Naive thymus-derived CD8-positive, alpha-beta T cell (primary cell): Measurements from ENCODE around the gene BMPER. TPM values are rescaled to one million over a fixed set of nuclear protein-coding genes. Genes with fewer than 3 reads are reported as not detected.

Experiments used
- ATAC-seq, 2 donors: fragments of 150-1000 bp; cut with Tn5 transposase in 1 of 2; sonication (Bioruptor Pico), chemical (Tn5 transposase) in 1 of 2; 1 replicate in 1 of 2; 2 replicates in 1 of 2; pipeline ENCODE4 v1.10.0; 2021; ENCODE audit warnings: mild to moderate bottlenecking in 2 of 2, moderate library complexity in 2 of 2
- POLR2A ChIA-PET: fragments of 350-600 bp; sonication (Branson Sonifier 250); formaldehyde crosslinking; loops from one replicate; lab custom pipeline; 2021; ENCODE audit warnings: antibody characterized with exemption; lab: Charles Lee
- DNase-seq, 10 donors: peaks; one replicate each; pipeline versions ENCODE4 v3.0.0 to v3.0.0-alpha.2; 2020 to 2022
- H3K27ac Mint-ChIP-seq, 10 donors: one replicate each; pipeline ENCODE4 v1.8.0; 2020 to 2022; ENCODE audit warnings: mild to moderate bottlenecking in 10 of 10, mixed read lengths in 10 of 10, moderate library complexity in 4 of 10, inconsistent platforms in 1 of 10
- H3K27me3 Mint-ChIP-seq, 5 donors: one replicate each; pipeline ENCODE4 v1.8.0; 2021 to 2022; ENCODE audit warnings: mixed read lengths in 5 of 5
- H3K36me3 Mint-ChIP-seq, 3 donors: one replicate each; pipeline ENCODE4 v1.8.0; 2020 to 2022; ENCODE audit warnings: mixed read lengths in 3 of 3, mild to moderate bottlenecking in 2 of 3, inconsistent platforms in 1 of 3
- H3K4me1 Mint-ChIP-seq, 4 donors: one replicate each; pipeline ENCODE4 v1.8.0; 2021 to 2022; ENCODE audit warnings: mixed read lengths in 4 of 4
- H3K4me3 Mint-ChIP-seq, 10 donors: one replicate each; pipeline ENCODE4 v1.8.0; 2020 to 2022; ENCODE audit warnings: mild to moderate bottlenecking in 10 of 10, mixed read lengths in 10 of 10, moderate library complexity in 6 of 10, inconsistent platforms in 1 of 10
- H3K9me3 Mint-ChIP-seq, 9 donors: one replicate each; pipeline ENCODE4 v1.8.0; 2020 to 2022; ENCODE audit warnings: mixed read lengths in 9 of 9, mild to moderate bottlenecking in 3 of 9, inconsistent platforms in 1 of 9, moderate library complexity in 1 of 9
- polyA plus RNA-seq, 3 donors: library from polyadenylated mRNA; unstranded; fragments of 300-500 nt; fragmentation: Illumina TruSeq; gene quantifications; one replicate each; pipeline ENCODE4 v1.2.3, GENCODE V29; 2021
- total RNA-seq, 8 experiments: library from RNA in 2 of 8; stranded (reverse) in 2 of 8; gene quantifications; one replicate each; pipeline ENCODE4 v1.2.3 and lab custom pipeline; 2021 to 2026

Gene BMPER
- total and polyA plus RNA-seq, 5 experiments from 2014 or later = not detected

DNA sequence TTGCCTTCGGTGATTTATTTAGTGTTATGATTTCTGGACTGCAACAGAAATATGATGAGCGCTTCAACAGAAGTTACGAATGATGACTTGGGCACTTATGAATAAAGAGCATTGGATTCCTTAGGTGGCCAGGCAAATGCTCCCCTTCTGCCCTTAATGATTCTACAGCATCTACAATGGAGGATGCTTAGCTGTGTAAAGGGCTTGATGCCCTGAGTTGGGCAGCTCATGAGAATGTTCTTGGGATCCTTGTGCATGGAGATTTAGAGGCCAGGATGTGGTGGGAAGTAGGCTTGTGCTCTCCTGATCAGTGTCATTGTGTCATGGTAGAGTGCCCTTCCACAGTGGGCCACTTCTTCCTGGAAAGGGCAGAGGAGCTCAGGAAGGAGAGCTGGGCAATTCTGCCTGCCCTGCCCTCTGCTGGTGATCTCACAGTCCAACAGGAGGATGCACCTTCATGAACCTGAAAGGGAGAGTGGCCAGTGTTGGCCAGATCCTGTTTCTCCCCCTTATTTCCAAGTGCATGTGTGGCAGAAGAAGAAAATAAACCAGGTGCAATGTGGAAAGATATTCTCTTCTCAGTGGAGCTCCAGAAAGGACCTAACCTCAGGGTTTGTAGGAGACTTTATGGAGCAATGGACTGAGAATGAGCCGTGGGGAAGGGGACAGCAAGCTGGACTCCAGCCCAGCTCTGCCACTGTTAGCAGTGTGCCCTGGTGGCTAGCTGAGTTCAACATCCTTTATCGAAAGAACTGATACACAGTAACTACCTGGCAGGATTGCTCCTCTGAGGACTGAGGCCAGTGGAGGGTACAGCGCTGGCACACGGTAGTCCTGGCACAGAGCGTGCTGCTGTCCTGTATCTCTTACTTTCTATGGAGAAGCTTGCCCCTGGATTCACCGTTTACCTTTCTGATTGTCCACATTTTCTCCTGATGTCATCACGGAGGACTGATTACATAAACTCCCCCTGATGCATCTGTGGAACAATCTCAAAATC is 182.9 kb downstream of the BMPER start:
- DNase-seq (no peak), ATAC-seq (no peak)
- peaks cover 0 to 1% (median 0%) of the 10 kb centered on the region in 5 donors for H3K27me3 Mint-ChIP-seq
- POLR2A ChIA-PET = no interaction called here
- H3K36me3 Mint-ChIP-seq = no peaks in the 10 kb centered on the region
- peaks cover 0 to 3% (median 0%) of the 10 kb centered on the region in 9 donors for H3K9me3 Mint-ChIP-seq
- no peak overlapping the region for H3K4me3 Mint-ChIP-seq
- no peak overlapping the region for H3K27ac Mint-ChIP-seq
- H3K4me1 Mint-ChIP-seq = no peaks in the 10 kb centered on the region

DNA sequence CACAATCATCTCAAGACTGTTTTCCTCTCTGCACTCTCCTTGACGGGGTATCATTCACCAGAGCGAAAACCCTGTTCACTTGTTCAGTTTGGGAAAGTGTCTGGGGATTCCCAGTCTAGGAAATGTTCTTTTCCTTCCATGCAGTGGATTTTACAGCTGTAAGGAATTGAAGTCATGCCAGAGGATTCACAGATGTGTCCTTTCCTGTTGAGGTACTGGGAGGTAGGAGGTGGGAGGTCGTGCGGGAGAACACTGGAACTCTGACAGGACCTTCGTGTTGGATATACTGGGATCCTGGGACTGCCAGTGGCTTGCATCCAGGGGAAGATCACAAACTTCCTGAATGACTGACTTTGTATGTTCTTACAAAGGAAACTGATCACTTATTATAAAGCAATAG is 185.5 kb downstream of the BMPER start:
- Mint-ChIP-seq H3K36me3 (no peaks in the 10 kb centered on the region), H3K27me3 (peaks cover 0 to 3% (median 1%) of the 10 kb centered on the region in 5 donors), H3K4me3 (no peak overlapping the region), H3K4me1 (no peaks in the 10 kb centered on the region), H3K27ac (no peak overlapping the region), H3K9me3 (peaks cover 0 to 3% (median 0%) of the 10 kb centered on the region in 9 donors)
- no peak for DNase-seq
- POLR2A ChIA-PET = no interaction called here
- ATAC-seq = no peak

DNA sequence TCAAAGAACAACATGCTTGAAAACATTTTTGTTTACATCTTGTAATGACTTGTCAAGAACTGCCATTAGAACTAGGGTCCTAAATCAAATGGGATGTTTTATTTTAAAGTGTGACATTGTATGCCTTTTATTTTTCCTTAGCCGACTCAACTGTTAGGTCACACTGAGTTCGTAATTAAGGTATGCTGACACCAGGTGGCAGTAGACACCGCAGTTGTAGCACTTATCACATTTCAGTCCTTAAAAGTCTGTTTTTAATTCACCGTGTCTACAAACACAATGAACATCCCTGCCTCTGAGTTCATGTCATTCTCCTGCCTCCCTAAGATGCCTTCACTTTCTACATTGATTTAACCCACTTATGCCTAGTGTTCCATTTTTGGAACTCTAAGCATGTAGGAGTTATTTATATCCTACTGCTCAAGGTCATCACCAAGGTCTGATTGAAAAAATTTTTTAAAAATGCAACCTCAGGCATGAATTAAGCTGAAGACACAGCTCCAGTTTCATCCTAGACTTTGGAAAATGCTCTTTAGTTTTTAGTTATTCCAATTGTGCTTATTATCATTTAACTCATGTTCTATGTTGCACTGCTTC is 186.1 kb downstream of the BMPER start:
- peaks cover 0 to 3% (median 1%) of the 10 kb centered on the region in 5 donors for H3K27me3 Mint-ChIP-seq
- DNase-seq (no peak), ATAC-seq (no peak)
- H3K9me3 Mint-ChIP-seq = peaks cover 0 to 3% (median 0%) of the 10 kb centered on the region in 9 donors
- H3K4me1 Mint-ChIP-seq = no peaks in the 10 kb centered on the region
- H3K27ac Mint-ChIP-seq = no peak overlapping the region
- H3K36me3 Mint-ChIP-seq = no peaks in the 10 kb centered on the region
- H3K4me3 Mint-ChIP-seq = no peak overlapping the region
- POLR2A ChIA-PET = no interaction called here

DNA sequence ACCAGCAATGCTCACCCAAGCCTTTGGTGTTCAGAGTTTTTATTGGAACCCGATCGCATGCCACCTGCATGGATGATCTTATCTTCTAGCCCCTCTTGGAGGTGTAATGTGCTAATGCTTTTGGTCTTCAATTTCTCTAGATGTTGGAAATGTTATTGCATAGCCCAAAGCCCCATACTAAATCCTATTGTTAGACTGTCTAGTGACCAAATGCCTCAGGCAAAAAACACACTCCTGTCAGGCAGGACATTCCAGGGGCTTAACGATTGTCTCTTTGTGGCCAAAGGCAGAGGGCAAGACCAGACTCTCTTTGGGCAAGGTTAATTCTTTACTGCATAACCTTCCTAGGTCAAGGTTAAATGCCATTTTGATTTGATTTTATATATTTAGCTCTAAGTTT is 187.9 kb downstream of the BMPER start:
- Mint-ChIP-seq H3K4me3 (no peak overlapping the region), H3K27ac (no peak overlapping the region), H3K4me1 (no peaks in the 10 kb centered on the region), H3K9me3 (peaks cover 0 to 3% (median 0%) of the 10 kb centered on the region in 9 donors), H3K27me3 (peaks cover 0 to 3% (median 1%) of the 10 kb centered on the region in 5 donors), H3K36me3 (no peaks in the 10 kb centered on the region)
- POLR2A ChIA-PET = no interaction called here
- DNase-seq = no peak
- ATAC-seq = no peak

DNA sequence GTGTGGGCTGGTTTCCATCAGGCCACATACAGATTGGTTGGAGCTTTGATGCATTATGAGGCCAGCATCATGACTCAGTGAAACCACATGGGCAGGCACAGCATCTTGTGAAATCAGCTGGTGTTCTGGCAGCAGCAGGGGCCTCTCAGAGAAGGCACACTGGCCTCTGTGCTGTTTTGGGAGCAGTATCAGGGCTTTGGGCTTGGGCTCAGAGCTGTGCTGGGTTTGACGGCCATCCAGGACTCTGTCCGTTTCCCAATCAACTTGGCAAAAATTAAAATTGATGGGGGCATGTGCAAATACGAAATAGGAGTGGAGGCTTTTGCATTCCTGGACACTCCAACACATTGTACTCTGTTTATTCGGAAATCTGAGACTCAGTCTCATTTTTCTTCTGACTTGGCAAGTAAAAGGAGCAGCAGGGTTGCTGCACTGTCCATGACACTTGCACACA is 190.9 kb downstream of the BMPER start:
- no peak for DNase-seq
- H3K27me3 Mint-ChIP-seq = peaks cover 0 to 3% (median 1%) of the 10 kb centered on the region in 5 donors
- H3K4me3 Mint-ChIP-seq = no peak overlapping the region
- POLR2A ChIA-PET = no interaction called here
- H3K36me3 Mint-ChIP-seq = no peaks in the 10 kb centered on the region
- no peaks in the 10 kb centered on the region for H3K4me1 Mint-ChIP-seq
- H3K9me3 Mint-ChIP-seq = peaks cover 0 to 5% (median 0%) of the 10 kb centered on the region in 9 donors
- H3K27ac Mint-ChIP-seq = no peak overlapping the region
- no peak for ATAC-seq

DNA sequence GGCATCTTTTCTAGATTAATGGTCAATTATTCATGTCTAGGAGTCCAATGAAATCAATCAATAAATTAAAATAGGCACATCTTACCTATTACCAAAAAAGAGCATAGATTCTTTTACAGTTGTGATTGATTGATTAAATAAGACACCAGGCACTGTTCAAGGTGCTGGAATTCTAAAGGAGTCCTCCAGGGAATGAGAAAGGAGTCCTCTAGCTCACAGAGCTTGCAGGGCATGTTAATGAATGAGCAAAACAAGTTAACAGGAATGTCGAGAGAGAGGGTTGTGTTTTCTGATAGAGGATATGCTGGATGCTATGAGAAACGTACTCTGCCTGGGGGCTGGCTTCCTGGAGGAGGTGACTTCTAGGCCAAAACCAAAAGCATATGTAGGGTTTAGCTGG is 191.4 kb downstream of the BMPER start:
- ATAC-seq (no peak), DNase-seq (no peak)
- Mint-ChIP-seq H3K36me3 (no peaks in the 10 kb centered on the region), H3K4me3 (no peak overlapping the region), H3K9me3 (peaks cover 0 to 5% (median 0%) of the 10 kb centered on the region in 9 donors), H3K4me1 (no peaks in the 10 kb centered on the region), H3K27ac (no peak overlapping the region), H3K27me3 (peaks cover 0 to 3% (median 0%) of the 10 kb centered on the region in 5 donors)
- POLR2A ChIA-PET = no interaction called here

DNA sequence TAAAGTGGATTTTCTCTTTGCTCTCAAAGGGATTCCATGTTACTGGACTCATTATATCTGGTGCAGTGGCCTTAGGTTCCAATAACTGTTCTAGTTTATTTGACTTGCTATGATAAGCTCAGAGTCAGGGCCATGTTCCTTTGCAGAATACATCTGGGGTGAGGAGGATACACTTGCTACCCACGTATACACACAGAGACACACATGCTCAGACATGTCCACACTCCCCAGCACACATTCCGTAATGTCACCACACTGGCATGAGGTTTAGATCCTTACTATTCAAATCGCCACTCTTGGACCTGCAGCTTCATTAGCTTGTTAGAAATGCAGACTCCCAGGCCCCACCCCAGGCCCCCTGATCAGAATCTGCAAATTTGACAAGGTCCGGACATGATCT is 195.3 kb downstream of the BMPER start:
- H3K4me1 Mint-ChIP-seq = no peaks in the 10 kb centered on the region
- POLR2A ChIA-PET = no interaction called here
- no peak for DNase-seq
- ATAC-seq = no peak
- no peaks in the 10 kb centered on the region for H3K36me3 Mint-ChIP-seq
- peaks cover 0 to 13% (median 0%) of the 10 kb centered on the region in 5 donors for H3K27me3 Mint-ChIP-seq
- H3K9me3 Mint-ChIP-seq = peaks cover 0 to 13% (median 0%) of the 10 kb centered on the region in 9 donors
- H3K4me3 Mint-ChIP-seq = no peak overlapping the region
- no peak overlapping the region for H3K27ac Mint-ChIP-seq

DNA sequence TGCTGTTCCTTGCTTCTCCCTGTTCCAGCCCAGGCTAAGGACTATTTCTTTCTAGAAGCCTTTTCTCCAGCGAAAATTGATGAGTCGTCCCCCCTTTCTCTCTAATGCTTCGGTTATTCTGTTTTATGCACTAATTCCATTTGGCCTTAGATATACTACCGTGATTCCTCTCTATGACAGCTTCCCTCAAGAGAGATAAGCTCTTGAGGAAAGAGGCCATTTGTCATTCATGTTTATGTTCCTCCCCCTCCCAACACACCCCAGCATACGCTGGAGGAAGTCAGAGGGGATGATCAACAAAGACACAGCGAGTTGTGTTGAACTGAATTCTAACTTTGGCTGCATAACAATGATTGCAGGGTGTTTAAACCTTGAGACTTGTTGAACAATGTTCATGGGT is 198.8 kb downstream of the BMPER start:
- POLR2A ChIA-PET = no interaction called here
- ATAC-seq = no peak
- no peaks in the 10 kb centered on the region for H3K36me3 Mint-ChIP-seq
- H3K4me1 Mint-ChIP-seq = no peaks in the 10 kb centered on the region
- no peak overlapping the region for H3K4me3 Mint-ChIP-seq
- peaks cover 0 to 24% (median 0%) of the 10 kb centered on the region in 9 donors for H3K9me3 Mint-ChIP-seq
- H3K27me3 Mint-ChIP-seq = peaks cover 0 to 13% (median 0%) of the 10 kb centered on the region in 5 donors
- H3K27ac Mint-ChIP-seq = peak overlapping the region in 1 of 10 donors; percentile 1
- DNase-seq = no peak

DNA sequence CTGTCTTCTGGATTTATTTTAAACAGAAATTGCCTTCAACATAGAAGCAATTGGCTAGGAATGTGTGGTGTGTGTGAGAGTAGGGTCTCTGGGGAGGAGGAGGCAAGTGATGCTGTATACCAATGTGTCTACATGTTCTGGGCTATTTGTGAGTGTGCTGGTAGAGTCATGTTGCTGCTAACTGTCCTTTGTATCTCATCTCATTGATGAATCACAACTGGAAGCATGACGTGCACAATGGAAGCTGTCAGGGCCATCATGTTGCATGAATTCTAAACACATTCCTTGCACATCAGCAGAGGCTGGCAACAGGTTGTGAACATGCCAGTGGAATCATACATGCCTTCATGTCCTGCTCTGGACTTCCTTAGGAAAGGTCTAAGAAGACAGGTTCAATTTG is 199.7 kb downstream of the BMPER start:
- H3K9me3 Mint-ChIP-seq = peaks cover 0 to 24% (median 0%) of the 10 kb centered on the region in 9 donors
- DNase-seq = no peak
- ATAC-seq = no peak
- H3K4me1 Mint-ChIP-seq = no peaks in the 10 kb centered on the region
- H3K36me3 Mint-ChIP-seq = no peaks in the 10 kb centered on the region
- H3K27ac Mint-ChIP-seq = no peak overlapping the region
- POLR2A ChIA-PET = no interaction called here
- H3K4me3 Mint-ChIP-seq = no peak overlapping the region
- H3K27me3 Mint-ChIP-seq = peaks cover 0 to 13% (median 0%) of the 10 kb centered on the region in 5 donors

DNA sequence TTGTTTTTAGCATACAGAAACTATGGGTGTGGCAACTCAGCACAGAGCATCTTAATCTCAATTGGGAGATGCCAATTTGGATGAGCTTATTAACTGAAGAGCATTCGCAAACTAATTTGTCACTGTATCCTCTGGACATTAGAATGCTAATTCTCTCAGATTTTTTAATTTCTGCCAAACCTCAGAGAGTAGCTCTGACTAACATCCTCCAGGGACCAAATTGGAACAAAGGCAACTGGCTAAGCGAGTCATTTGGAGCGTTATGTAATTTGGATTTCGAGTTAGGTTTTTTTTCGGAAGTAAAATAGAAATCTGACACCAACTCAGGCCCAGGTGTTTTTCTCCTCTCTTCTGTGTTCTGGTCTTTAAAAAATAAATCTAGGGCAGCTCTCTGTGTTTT is 201.9 kb downstream of the BMPER start:
- ATAC-seq (no peak), DNase-seq (no peak)
- Mint-ChIP-seq H3K36me3 (no peaks in the 10 kb centered on the region), H3K4me1 (no peaks in the 10 kb centered on the region), H3K27ac (no peak overlapping the region), H3K9me3 (peaks cover 0 to 24% (median 2%) of the 10 kb centered on the region in 9 donors), H3K4me3 (no peak overlapping the region), H3K27me3 (peaks cover 0 to 12% (median 0%) of the 10 kb centered on the region in 5 donors)
- POLR2A ChIA-PET = no interaction called here

DNA sequence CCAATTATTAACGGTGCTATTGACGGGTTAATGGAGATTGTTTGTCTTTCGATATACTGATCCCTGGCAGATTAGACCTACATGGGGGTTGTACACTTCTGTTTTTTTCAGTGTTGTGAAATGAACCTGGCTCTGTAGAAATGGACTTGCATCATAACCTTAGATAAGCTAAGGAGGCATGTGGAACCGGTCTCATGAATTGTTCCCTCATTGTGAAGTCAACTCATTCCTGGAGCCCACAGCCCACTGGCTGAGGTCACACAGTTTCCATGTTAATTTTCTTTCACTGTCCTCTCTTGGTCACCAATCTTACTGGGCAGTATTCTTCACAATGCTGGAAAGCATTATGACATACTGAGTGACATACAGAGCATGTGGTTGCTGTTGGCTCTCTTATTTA is 202.8 kb downstream of the BMPER start:
- Mint-ChIP-seq H3K36me3 (no peaks in the 10 kb centered on the region), H3K9me3 (peaks cover 0 to 24% (median 2%) of the 10 kb centered on the region in 9 donors), H3K4me3 (no peak overlapping the region), H3K27ac (no peak overlapping the region), H3K4me1 (no peaks in the 10 kb centered on the region), H3K27me3 (peaks cover 0 to 6% (median 0%) of the 10 kb centered on the region in 5 donors)
- no peak for DNase-seq
- ATAC-seq = no peak
- POLR2A ChIA-PET = no interaction called here

DNA sequence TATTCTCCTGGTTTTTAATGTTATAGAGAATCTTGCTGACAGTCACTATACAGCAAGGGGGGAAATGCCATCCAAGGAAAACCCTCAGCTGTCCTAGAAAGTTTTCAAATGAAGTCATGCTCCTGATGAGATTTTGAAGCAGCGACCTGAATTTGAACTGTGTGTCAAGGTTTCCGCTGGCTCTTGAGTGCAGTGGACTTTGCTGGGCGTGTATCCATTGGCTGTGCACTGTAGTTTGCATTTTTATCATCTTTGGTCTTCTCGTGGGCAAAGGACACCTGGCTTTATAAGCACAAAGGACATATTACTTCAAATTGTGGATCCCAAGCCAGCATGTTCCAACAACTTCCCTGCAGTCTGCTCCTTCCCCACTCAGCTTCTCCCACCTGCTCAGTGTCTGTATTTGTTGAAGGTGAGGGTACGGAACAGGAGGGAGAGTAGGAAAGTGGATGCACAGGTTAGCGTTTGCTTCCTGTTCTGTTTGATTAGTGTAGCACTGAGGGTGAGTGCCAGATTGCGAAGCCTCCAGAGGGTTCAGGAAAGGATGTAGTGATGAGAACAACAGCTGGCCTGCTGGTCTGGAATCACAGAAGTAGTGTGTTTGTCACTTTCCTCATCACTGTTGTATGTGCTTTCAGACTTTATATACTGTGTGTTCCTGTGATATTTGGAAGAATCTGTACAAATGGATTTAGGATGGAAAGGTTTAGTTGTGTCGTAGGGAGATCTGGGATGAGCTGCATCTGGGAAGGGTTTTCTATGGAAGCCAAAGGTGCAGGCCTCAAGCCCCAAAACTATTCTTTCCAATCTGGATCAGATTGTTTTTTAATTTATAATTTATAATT is 204.8 kb downstream of the BMPER start:
- Mint-ChIP-seq H3K27ac (no peak overlapping the region), H3K36me3 (peaks cover 0 to 6% (median 0%) of the 10 kb centered on the region in 3 donors), H3K4me1 (no peaks in the 10 kb centered on the region), H3K4me3 (no peak overlapping the region), H3K27me3 (peaks cover 0 to 6% (median 0%) of the 10 kb centered on the region in 5 donors), H3K9me3 (peaks cover 0 to 28% (median 4%) of the 10 kb centered on the region in 9 donors)
- POLR2A ChIA-PET = no interaction called here
- DNase-seq = no peak
- ATAC-seq = no peak
